ENCODE results near the gene PDE2A.

The PDE2A gene

DNA sequence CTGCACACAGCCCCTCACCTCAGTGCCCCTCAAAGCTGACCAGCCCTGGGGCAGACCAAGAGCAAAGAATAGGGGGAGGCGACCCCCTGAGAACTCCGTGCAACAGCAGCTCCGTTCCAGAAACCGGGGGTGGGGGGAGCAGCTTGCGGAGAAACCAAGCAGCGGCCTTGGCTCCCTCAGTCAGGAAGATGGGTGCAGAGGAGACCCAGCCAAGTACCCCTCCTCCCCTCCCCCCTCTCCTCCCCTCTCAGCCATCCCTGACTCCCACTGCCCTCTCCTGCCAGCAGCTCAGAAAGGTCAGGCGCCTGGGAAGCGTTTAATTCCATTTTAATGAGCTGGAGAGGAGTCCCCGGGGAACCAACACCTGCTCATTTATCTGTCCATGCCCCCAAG is 78.9 kb downstream of the PDE2A start:
- Histone ChIP-seq H3K4me3 (ENCODE audit: low read length in 2 of 2) (no peak overlapping the region), H3K4me1 (ENCODE audit: control insufficient read depth, insufficient read depth, low read length) (peaks cover 5% of the 10 kb centered on the region), H3K36me3 (ENCODE audit: control insufficient read depth in 2 of 2, insufficient read depth in 2 of 2, low read length in 2 of 2) (no peaks in the 10 kb centered on the region), H3K9ac (ENCODE audit: low read length in 2 of 2) (no peak overlapping the region), H3K27me3 (ENCODE audit: control insufficient read depth in 1 of 2, insufficient read depth in 2 of 2, low read length in 2 of 2) (peaks cover 0 to 2% of the 10 kb centered on the region in 2 donors), H3K27ac (ENCODE audit: low read length) (no peak overlapping the region), H3K9me3 (ENCODE audit: control insufficient read depth in 2 of 2, low read length in 2 of 2) (no peaks in the 10 kb centered on the region)

DNA sequence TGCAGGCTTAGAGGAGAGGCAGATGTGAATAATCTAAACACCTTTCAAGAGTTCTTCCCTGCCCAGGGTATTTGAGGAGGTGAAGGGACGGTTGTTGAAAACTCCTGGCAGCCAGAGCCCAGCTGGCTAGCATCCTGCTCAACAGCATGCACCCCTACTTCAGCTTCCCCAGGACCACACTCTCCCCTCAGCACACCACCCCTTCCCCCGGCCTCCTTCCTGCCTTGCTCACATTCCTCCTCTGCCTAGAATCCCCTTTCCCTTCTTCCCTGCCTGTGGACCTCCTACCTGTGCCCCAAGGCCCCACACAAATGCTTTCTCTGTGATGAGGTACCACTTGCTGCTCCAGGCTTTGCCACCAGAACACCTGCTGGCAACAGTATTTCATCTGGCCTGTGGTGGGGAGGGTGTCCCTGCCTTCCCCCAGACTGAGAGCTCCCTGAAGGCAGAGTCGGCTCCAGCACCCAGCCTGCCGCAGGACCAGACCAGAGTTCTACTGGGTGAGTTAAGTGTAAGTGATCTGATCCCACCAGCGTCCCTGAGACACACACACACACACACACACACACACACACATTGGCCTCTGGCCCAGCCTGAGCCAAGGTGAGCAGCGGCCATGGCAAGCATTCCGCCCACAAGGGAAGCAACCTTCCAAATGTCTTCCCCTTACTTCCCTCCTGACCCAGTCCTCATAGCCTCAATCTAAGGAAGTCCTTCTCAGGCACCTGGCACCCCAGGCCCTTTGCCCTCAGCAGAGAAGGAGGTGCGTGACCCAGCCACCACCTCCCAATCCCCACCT is 79.5 kb downstream of the PDE2A start:
- no peak overlapping the region for H3K27ac ChIP-seq (ENCODE audit: low read length)
- H3K4me3 ChIP-seq (ENCODE audit: low read length in 2 of 2): no peak overlapping the region
- peaks cover 0 to 2% of the 10 kb centered on the region in 2 donors for H3K27me3 ChIP-seq (ENCODE audit: control insufficient read depth in 1 of 2, insufficient read depth in 2 of 2, low read length in 2 of 2)
- no peak overlapping the region for H3K9ac ChIP-seq (ENCODE audit: low read length in 2 of 2)
- peaks cover 0 to under 1% of the 10 kb centered on the region in 2 donors for H3K36me3 ChIP-seq (ENCODE audit: control insufficient read depth in 2 of 2, insufficient read depth in 2 of 2, low read length in 2 of 2)
- no peaks in the 10 kb centered on the region for H3K9me3 ChIP-seq (ENCODE audit: control insufficient read depth in 2 of 2, low read length in 2 of 2)
- peaks cover 8% of the 10 kb centered on the region for H3K4me1 ChIP-seq (ENCODE audit: control insufficient read depth, insufficient read depth, low read length)

GRCh38 chr11:72592698-72593495 is 81.3 kb downstream of the PDE2A start:
- Histone ChIP-seq H3K4me1 (ENCODE audit: control insufficient read depth, insufficient read depth, low read length) (peaks cover 5% of the 10 kb centered on the region), H3K9me3 (ENCODE audit: control insufficient read depth in 2 of 2, low read length in 2 of 2) (no peaks in the 10 kb centered on the region), H3K9ac (ENCODE audit: low read length in 2 of 2) (no peak overlapping the region), H3K27me3 (ENCODE audit: control insufficient read depth in 1 of 2, insufficient read depth in 2 of 2, low read length in 2 of 2) (peaks cover 0 to 2% of the 10 kb centered on the region in 2 donors), H3K4me3 (ENCODE audit: low read length in 2 of 2) (no peak overlapping the region), H3K36me3 (ENCODE audit: control insufficient read depth in 2 of 2, insufficient read depth in 2 of 2, low read length in 2 of 2) (peaks cover 0 to 4% of the 10 kb centered on the region in 2 donors), H3K27ac (ENCODE audit: low read length) (no peak overlapping the region)

DNA sequence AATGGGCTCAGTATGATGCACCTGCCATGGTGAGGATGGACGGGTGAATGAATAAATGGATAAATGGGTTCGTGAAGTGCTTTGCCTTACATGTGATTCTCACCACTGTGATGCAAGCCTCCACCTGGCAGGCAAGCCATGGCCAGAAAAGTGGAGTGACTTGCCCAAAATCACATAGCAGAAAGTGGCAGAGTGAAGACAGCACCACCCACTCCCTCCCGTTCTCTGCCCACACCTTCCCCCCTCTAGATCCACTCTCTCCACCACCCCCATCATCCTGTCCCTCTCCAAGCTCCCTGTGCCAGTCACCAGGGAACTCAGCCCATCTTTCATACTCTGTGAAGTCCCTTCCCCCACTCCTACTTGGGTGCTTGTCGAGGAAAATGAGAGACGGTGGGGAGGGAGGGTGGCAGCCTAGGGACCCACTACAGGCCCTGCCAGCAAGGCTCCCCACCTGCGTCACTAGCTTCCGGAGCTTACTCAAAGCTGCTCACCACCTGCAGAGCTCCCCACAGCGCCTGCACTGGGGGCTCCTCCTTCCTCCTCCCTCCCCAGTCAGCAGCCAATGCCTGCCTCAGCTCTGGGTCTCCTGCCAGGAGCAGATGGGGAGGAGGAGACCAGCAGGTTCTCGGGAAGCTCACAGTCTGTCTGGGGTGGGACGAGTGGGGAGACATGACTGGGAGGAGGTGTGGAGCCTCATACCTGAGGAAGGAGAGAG is 82.3 kb downstream of the PDE2A start:
- H3K27me3 ChIP-seq (ENCODE audit: control insufficient read depth in 1 of 2, insufficient read depth in 2 of 2, low read length in 2 of 2): peaks cover 0 to 2% of the 10 kb centered on the region in 2 donors

GRCh38 chr11:72591023-72591422 is 83.2 kb downstream of the PDE2A start:
- no peak overlapping the region for H3K9ac ChIP-seq (ENCODE audit: low read length in 2 of 2)
- H3K36me3 ChIP-seq (ENCODE audit: control insufficient read depth in 2 of 2, insufficient read depth in 2 of 2, low read length in 2 of 2): peaks cover 0 to 4% of the 10 kb centered on the region in 2 donors
- H3K27me3 ChIP-seq (ENCODE audit: control insufficient read depth in 1 of 2, insufficient read depth in 2 of 2, low read length in 2 of 2): peaks cover 0 to 2% of the 10 kb centered on the region in 2 donors
- H3K9me3 ChIP-seq (ENCODE audit: control insufficient read depth in 2 of 2, low read length in 2 of 2): no peaks in the 10 kb centered on the region
- no peak overlapping the region for H3K27ac ChIP-seq (ENCODE audit: low read length)
- peaks cover 6% of the 10 kb centered on the region for H3K4me1 ChIP-seq (ENCODE audit: control insufficient read depth, insufficient read depth, low read length)
- no peak overlapping the region for H3K4me3 ChIP-seq (ENCODE audit: low read length in 2 of 2)

More for the DNA sequence above, 82.3 kb downstream of the PDE2A start:
- Histone ChIP-seq H3K9me3 (ENCODE audit: control insufficient read depth in 2 of 2, low read length in 2 of 2) (no peaks in the 10 kb centered on the region), H3K4me1 (ENCODE audit: control insufficient read depth, insufficient read depth, low read length) (peaks cover 5% of the 10 kb centered on the region), H3K27ac (ENCODE audit: low read length) (no peak overlapping the region), H3K36me3 (ENCODE audit: control insufficient read depth in 2 of 2, insufficient read depth in 2 of 2, low read length in 2 of 2) (peaks cover 0 to 4% of the 10 kb centered on the region in 2 donors), H3K4me3 (ENCODE audit: low read length in 2 of 2) (no peak overlapping the region), H3K9ac (ENCODE audit: low read length in 2 of 2) (no peak overlapping the region)

DNA sequence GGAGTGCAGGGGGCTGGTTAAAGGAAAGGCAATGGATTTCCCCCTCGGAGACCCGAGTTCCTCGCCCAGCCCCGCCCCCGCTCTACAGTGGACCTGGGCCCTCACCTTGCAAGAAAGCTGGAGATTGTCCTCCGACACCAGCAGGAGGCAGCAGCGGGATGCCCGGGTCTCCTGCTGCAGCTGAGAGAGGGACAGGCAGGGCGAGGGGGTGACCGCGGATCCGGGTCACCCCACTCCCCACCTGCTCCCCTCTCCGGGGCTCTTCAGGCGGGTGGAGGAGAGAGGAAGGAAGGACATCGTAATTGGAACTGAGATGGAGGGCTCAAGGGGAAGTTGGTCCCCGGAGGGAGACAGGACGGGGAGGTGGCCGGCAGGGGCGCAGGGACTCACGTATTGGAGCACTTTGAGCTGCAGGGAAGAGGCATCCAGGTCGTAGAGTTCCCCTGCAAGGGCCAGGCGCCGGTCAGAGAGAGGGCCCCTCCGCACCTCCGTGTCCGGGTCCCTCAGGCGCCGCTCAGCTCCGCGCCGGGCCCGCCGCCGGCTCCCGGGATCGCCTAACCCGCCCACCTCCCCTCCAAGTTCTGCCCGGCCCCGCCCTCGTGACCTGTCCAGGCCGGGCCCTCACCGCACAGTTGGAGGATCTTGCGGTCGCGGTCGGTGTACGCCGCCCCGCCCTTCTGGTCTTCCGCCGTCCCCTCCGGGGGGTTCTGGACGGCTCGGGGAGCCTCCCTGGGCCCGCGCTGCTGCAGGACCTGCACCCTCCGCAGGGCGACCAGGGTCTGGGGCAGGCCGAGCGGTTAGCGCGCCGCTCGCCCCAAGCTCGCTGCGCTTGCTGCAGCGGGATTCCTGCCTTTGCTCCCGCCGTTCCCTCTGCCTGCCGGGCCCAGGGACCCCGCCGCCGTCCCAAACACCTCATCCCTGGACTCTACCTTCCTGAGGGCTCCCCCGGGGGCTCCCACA is 84.1 kb downstream of the PDE2A start:
- peak overlapping the region in 1 of 2 donors; percentile 29 for H3K4me3 ChIP-seq (ENCODE audit: low read length in 2 of 2)
- H3K9ac ChIP-seq (ENCODE audit: low read length in 2 of 2): no peak overlapping the region
- H3K9me3 ChIP-seq (ENCODE audit: control insufficient read depth in 2 of 2, low read length in 2 of 2): no peaks in the 10 kb centered on the region
- H3K36me3 ChIP-seq (ENCODE audit: control insufficient read depth in 2 of 2, insufficient read depth in 2 of 2, low read length in 2 of 2): peaks cover 0 to 4% of the 10 kb centered on the region in 2 donors
- peaks cover 8% of the 10 kb centered on the region for H3K4me1 ChIP-seq (ENCODE audit: control insufficient read depth, insufficient read depth, low read length)
- H3K27me3 ChIP-seq (ENCODE audit: control insufficient read depth in 1 of 2, insufficient read depth in 2 of 2, low read length in 2 of 2): peaks cover 0 to 5% of the 10 kb centered on the region in 2 donors
- H3K27ac ChIP-seq (ENCODE audit: low read length): no peak overlapping the region

- Histone ChIP-seq H3K27me3 (ENCODE audit: control insufficient read depth in 1 of 2, insufficient read depth in 2 of 2, low read length in 2 of 2) (peaks cover 0 to 7% of the 10 kb centered on the region in 2 donors), H3K4me1 (ENCODE audit: control insufficient read depth, insufficient read depth, low read length) (peaks cover 8% of the 10 kb centered on the region), H3K4me3 (ENCODE audit: low read length in 2 of 2) (no peak overlapping the region), H3K9ac (ENCODE audit: low read length in 2 of 2) (no peak overlapping the region), H3K27ac (ENCODE audit: low read length) (no peak overlapping the region), H3K36me3 (ENCODE audit: control insufficient read depth in 2 of 2, insufficient read depth in 2 of 2, low read length in 2 of 2) (peaks cover 0 to 5% of the 10 kb centered on the region in 2 donors), H3K9me3 (ENCODE audit: control insufficient read depth in 2 of 2, low read length in 2 of 2) (no peaks in the 10 kb centered on the region)
These were observed 85.5 kb downstream of the PDE2A start for GRCh38 chr11:72588421-72589410.

DNA sequence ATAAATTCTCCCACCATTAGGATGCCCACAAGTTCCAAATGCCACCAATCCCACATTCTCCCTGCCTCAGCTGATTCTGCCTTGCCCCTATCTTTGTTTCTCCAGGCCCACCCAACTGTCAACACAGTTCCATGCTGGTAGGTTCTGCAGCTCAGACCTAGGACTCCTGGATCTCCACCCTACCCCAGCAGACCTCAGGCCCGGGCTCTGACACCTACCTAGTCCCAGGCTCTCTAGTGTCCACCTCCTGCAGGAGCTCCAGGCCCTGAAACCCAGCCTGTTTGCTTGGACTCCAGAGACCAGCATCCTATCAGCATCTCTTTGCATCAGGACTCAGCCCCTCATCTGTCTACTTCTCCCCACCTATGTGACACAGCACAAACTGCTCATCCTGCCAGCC is 86.5 kb downstream of the PDE2A start:
- Histone ChIP-seq H3K27me3 (ENCODE audit: control insufficient read depth in 1 of 2, insufficient read depth in 2 of 2, low read length in 2 of 2) (peaks cover 0 to 7% of the 10 kb centered on the region in 2 donors), H3K27ac (ENCODE audit: low read length) (no peak overlapping the region), H3K36me3 (ENCODE audit: control insufficient read depth in 2 of 2, insufficient read depth in 2 of 2, low read length in 2 of 2) (peaks cover 0 to 9% of the 10 kb centered on the region in 2 donors), H3K4me1 (ENCODE audit: control insufficient read depth, insufficient read depth, low read length) (peaks cover 8% of the 10 kb centered on the region), H3K9me3 (ENCODE audit: control insufficient read depth in 2 of 2, low read length in 2 of 2) (no peaks in the 10 kb centered on the region), H3K9ac (ENCODE audit: low read length in 2 of 2) (no peak overlapping the region), H3K4me3 (ENCODE audit: low read length in 2 of 2) (no peak overlapping the region)
